Sigmoid colon (tissue), 7 donors: Measurements from ENCODE around the gene NAA15. TPM values are rescaled to one million over a fixed set of nuclear protein-coding genes. Genes with fewer than 3 reads are reported as not detected.

ENCODE experiments used
- DNase-seq: peaks from one replicate; pipeline ENCODE4 v3.0.0-alpha.2; 2019
- H3K27ac ChIP-seq, 4 donors: fragments of 200-600 bp; sonication (generic); one replicate each; pipeline ENCODE4 v1.5.1; 2016 to 2019; ENCODE audit warnings: mild to moderate bottlenecking in 1 of 4
- H3K27me3 ChIP-seq, 3 donors: fragments of 200-600 bp; sonication (generic); one replicate each; pipeline ENCODE4 v1.5.1; 2019; ENCODE audit warnings: mild to moderate bottlenecking in 1 of 3
- H3K36me3 ChIP-seq, 4 donors: fragments of 200-600 bp; sonication (generic); one replicate each; pipeline ENCODE4 v1.5.1; 2016 to 2019
- H3K4me1 ChIP-seq, 4 donors: fragments of 200-600 bp; sonication (generic); one replicate each; pipeline ENCODE4 v1.5.1; 2017 to 2019
- H3K4me3 ChIP-seq, 4 donors: fragments of 200-600 bp; sonication (generic); one replicate each; pipeline ENCODE4 v1.5.1; 2017 to 2019; ENCODE audit warnings: mild to moderate bottlenecking in 2 of 4, moderate library complexity in 1 of 4
- H3K9me3 ChIP-seq, 4 donors: fragments of 200-600 bp in 3 of 4; sonication (generic) in 3 of 4; one replicate each; pipeline versions ENCODE4 v1.5.1 to v1.6.1; 2013 to 2019
- CTCF ChIP-seq, 4 experiments: fragments of 450-650 bp in 3 of 4; fragments of 200-600 bp in 1 of 4; IDR thresholded peaks; one replicate each; pipeline ENCODE4 v1.5.1; 2016 to 2019; ENCODE audit warnings: antibody characterized with exemption in 4 of 4, mild to moderate bottlenecking in 3 of 4, moderate library complexity in 2 of 4
- EP300 ChIP-seq, 4 donors: sonication (generic); formaldehyde crosslinking; IDR thresholded peaks; one replicate each; pipeline ENCODE4 v1.6.1; 2017; ENCODE audit warnings: antibody characterized with exemption in 4 of 4
- POLR2A ChIP-seq, 2 donors: fragments of 450-650 bp; IDR thresholded peaks; one replicate each; pipeline ENCODE4 v1.6.1; 2016; ENCODE audit warnings: antibody characterized with exemption in 2 of 2, mild to moderate bottlenecking in 2 of 2, moderate library complexity in 2 of 2
- POLR2AphosphoS5 ChIP-seq, 4 donors: sonication (generic); formaldehyde crosslinking; IDR thresholded peaks; one replicate each; pipeline ENCODE4 v1.6.1; 2017; ENCODE audit warnings: antibody characterized with exemption in 4 of 4
- WGBS, 2 donors: extraction: QIAGEN DNeasy Blood & Tissue Kit; methylation state at CpG; one replicate each; pipeline ENCODE4 v1.1.7; 2013; 5-methylcytosine and 5-hydroxymethylcytosine counted together
- intact Hi-C: fragments of 100-400 bp; cut with DNase I; formaldehyde crosslinking; loops from one replicate; pipeline ENCODE4 v1.15.1; 2023
- polyA plus RNA-seq, 3 donors: library from polyadenylated mRNA; stranded (reverse); fragments of 200-250 nt; gene quantifications; one replicate each; pipeline ENCODE4 v1.2.3, GENCODE V29; 2013
- total RNA-seq, 4 donors: library from RNA; depleted of rRNA; stranded (reverse); fragments of >200 nt; gene quantifications; one replicate each; pipeline ENCODE4 v1.1.0, GENCODE V29; 2016
- donor health status: healthy with polysubstance abuse.
- donor health status: Bipolar disorder and iron deficiency.
- donor health status: healthy.

NAA15 gene
- total and polyA plus RNA-seq, 7 donors = 5.4 to 40.3 (median 21.6) TPM

GRCh38 chr4:139389991-139390390 is 88.7 kb downstream of the NAA15 start:
- 97% methylated on average over 1 of the region's 1 CpG for WGBS, 2 donors
- H3K9me3 ChIP-seq = no peaks in the 10 kb centered on the region

GRCh38 chr4:139391731-139392130 is 90.4 kb downstream of the NAA15 start:
- Histone ChIP-seq H3K9me3 (no peaks in the 10 kb centered on the region), H3K4me1 (no peaks in the 10 kb centered on the region), H3K4me3 (no peak overlapping the region), H3K27ac (no peak overlapping the region), H3K27me3 (no peaks in the 10 kb centered on the region), H3K36me3 (peaks cover 0 to 35% (median 0%) of the 10 kb centered on the region in 4 donors)
- no peak for TF ChIP-seq POLR2AphosphoS5 (IDR thresholded peaks at IDR 0.05)
- no peak for TF ChIP-seq CTCF (IDR thresholded peaks at IDR 0.05)
- TF ChIP-seq EP300 (IDR thresholded peaks at IDR 0.05) = no peak
- no peak for TF ChIP-seq POLR2A (IDR thresholded peaks at IDR 0.05)
- intact Hi-C loops = no loop called here
- DNase-seq = no peak
- 88 to 89% methylated on average over 2 of the region's 2 CpGs for WGBS, 2 donors

More at GRCh38 chr4:139389991-139390390, 88.7 kb downstream of the NAA15 start:
- Histone ChIP-seq H3K36me3 (peaks cover 0 to 50% (median 0%) of the 10 kb centered on the region in 4 donors), H3K27me3 (no peaks in the 10 kb centered on the region), H3K4me3 (no peak overlapping the region), H3K4me1 (no peaks in the 10 kb centered on the region), H3K27ac (no peak overlapping the region)
- TF ChIP-seq CTCF (IDR thresholded peaks at IDR 0.05) (no peak), EP300 (IDR thresholded peaks at IDR 0.05) (no peak), POLR2AphosphoS5 (IDR thresholded peaks at IDR 0.05) (no peak), POLR2A (IDR thresholded peaks at IDR 0.05) (no peak)
- no peak for DNase-seq
- intact Hi-C loops = no loop called here

- H3K36me3 ChIP-seq = peaks cover 0 to 29% (median 0%) of the 10 kb centered on the region in 4 donors
- WGBS, 2 donors = 91 to 94% methylated on average over 4 of the region's 4 CpGs
These were observed 91.5 kb downstream of the NAA15 start for GRCh38 chr4:139392797-139393196.

GRCh38 chr4:139401368-139401767 is 100.1 kb downstream of the NAA15 start:
- TF ChIP-seq CTCF (IDR thresholded peaks at IDR 0.05) (no peak), POLR2A (IDR thresholded peaks at IDR 0.05) (no peak), POLR2AphosphoS5 (IDR thresholded peaks at IDR 0.05) (no peak)
- Histone ChIP-seq H3K36me3 (no peaks in the 10 kb centered on the region), H3K27me3 (no peaks in the 10 kb centered on the region), H3K4me3 (no peak overlapping the region), H3K27ac (no peak overlapping the region), H3K4me1 (no peaks in the 10 kb centered on the region), H3K9me3 (no peaks in the 10 kb centered on the region)
- intact Hi-C loops = no loop called here
- DNase-seq = no peak
- 96 to 97% methylated on average over 3 of the region's 3 CpGs for WGBS, 2 donors

More at GRCh38 chr4:139392797-139393196, 91.5 kb downstream of the NAA15 start:
- DNase-seq = no peak
- intact Hi-C loops = no loop called here
- Histone ChIP-seq H3K27ac (no peak overlapping the region), H3K9me3 (no peaks in the 10 kb centered on the region), H3K4me3 (no peak overlapping the region), H3K4me1 (no peaks in the 10 kb centered on the region), H3K27me3 (no peaks in the 10 kb centered on the region)
- TF ChIP-seq POLR2AphosphoS5 (IDR thresholded peaks at IDR 0.05) = no peak
- TF ChIP-seq CTCF (IDR thresholded peaks at IDR 0.05) = no peak
- TF ChIP-seq POLR2A (IDR thresholded peaks at IDR 0.05) = no peak
- TF ChIP-seq EP300 (IDR thresholded peaks at IDR 0.05) = no peak

GRCh38 chr4:139402436-139402835 is 101.1 kb downstream of the NAA15 start:
- no peaks in the 10 kb centered on the region for H3K9me3 ChIP-seq
- 88 to 95% methylated on average over 5 of the region's 5 CpGs for WGBS, 2 donors
- no peaks in the 10 kb centered on the region for H3K36me3 ChIP-seq
- intact Hi-C loops = no loop called here
- H3K4me1 ChIP-seq = no peaks in the 10 kb centered on the region
- DNase-seq = no peak
- no peak overlapping the region for H3K27ac ChIP-seq
- no peaks in the 10 kb centered on the region for H3K27me3 ChIP-seq
- H3K4me3 ChIP-seq = no peak overlapping the region
- no peak for TF ChIP-seq POLR2AphosphoS5 (IDR thresholded peaks at IDR 0.05)
- no peak for TF ChIP-seq EP300 (IDR thresholded peaks at IDR 0.05)
- no peak for TF ChIP-seq POLR2A (IDR thresholded peaks at IDR 0.05)
- no peak for TF ChIP-seq CTCF (IDR thresholded peaks at IDR 0.05)
